ENCODE results near the gene CPZ. TPM values are rescaled to one million over a fixed set of nuclear protein-coding genes. Genes with fewer than 3 reads are reported as not detected.
A peak's percentile ranks its signal among the peaks of the same experiment; 100 is the strongest.

The CPZ gene
- total and polyA plus RNA-seq, 11 donors: 0.13 to 4.8 (median 0.26) TPM; not detected in 2

DNA sequence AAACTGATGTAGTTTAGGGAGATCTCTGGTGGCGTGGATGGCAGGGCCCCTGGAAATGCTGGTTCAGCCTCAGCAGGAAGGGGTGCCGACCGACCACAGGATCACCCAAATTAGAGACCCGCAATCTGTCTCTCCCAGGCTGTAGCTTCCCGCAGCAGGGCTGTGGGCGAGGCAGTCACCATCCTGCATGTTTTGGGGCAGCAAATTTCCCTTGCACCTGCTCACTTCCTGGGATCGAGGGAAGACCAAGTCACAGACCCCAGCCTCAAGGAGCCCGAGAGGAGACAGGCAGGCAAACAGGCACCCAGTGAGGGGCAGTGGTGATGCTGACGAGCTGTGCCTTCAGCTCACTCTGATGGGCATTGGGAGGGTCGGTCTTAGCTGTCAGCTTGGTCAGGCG is 33.6 kb upstream of the CPZ start:
- H3K4me1 ChIP-seq: no peaks in the 10 kb centered on the region
- ATAC-seq: no peak
- TF ChIP-seq POLR2A (IDR thresholded peaks at IDR 0.05) (no peak), CTCF (IDR thresholded peaks at IDR 0.05) (no peak)
- peaks cover 0 to 23% (median 0%) of the 10 kb centered on the region in 9 donors for H3K27me3 ChIP-seq
- no peak overlapping the region for H3K4me3 ChIP-seq
- intact Hi-C loops (cut with DNase I): no loop called here
- H3K9me3 ChIP-seq: no peaks in the 10 kb centered on the region
- H3K27ac ChIP-seq: no peak overlapping the region
- H3K36me3 ChIP-seq: no peaks in the 10 kb centered on the region
- peak in 1 of 5 donors; percentile 16 for DNase-seq
- 82 to 89% (median 86%) methylated on average over 7 to 11 of the region's 11 CpGs for WGBS, 4 donors

- Histone ChIP-seq H3K4me1 (no peaks in the 10 kb centered on the region), H3K9me3 (no peaks in the 10 kb centered on the region), H3K27me3 (peaks cover 0 to 23% (median 0%) of the 10 kb centered on the region in 9 donors), H3K4me3 (no peak overlapping the region), H3K27ac (no peak overlapping the region), H3K36me3 (no peaks in the 10 kb centered on the region)
- WGBS, 4 donors: 73 to 76% (median 74%) methylated on average over 12 of the region's 12 CpGs
- TF ChIP-seq POLR2A (IDR thresholded peaks at IDR 0.05) (no peak), CTCF (IDR thresholded peaks at IDR 0.05) (no peak)
- DNase-seq (peak in 1 of 5 donors; percentile 7), ATAC-seq (no peak)
- intact Hi-C loops (cut with DNase I): no loop called here
Observed at GRCh38 chr4:8559524-8560264, 32.9 kb upstream of the CPZ start.

- H3K36me3 ChIP-seq: no peaks in the 10 kb centered on the region
- no peak for TF ChIP-seq CTCF (IDR thresholded peaks at IDR 0.05)
- no peak overlapping the region for H3K27ac ChIP-seq
- intact Hi-C loops (cut with DNase I): no loop called here
- H3K27me3 ChIP-seq: peaks cover 0 to 23% (median 0%) of the 10 kb centered on the region in 9 donors
- WGBS, 4 donors: 59 to 63% (median 60%) methylated on average over 13 to 16 of the region's 16 CpGs
- peak in 1 of 5 donors; percentile 22 for DNase-seq
- H3K9me3 ChIP-seq: no peaks in the 10 kb centered on the region
- ATAC-seq: no peak
- no peak overlapping the region for H3K4me3 ChIP-seq
- H3K4me1 ChIP-seq: no peaks in the 10 kb centered on the region
Observed at GRCh38 chr4:8560265-8561047, 32.1 kb upstream of the CPZ start.

GRCh38 chr4:8564595-8564994 is 28.0 kb upstream of the CPZ start:
- WGBS, 4 donors: 39 to 68% (median 54%) methylated on average over 1 of the region's 1 CpG
- Histone ChIP-seq H3K9me3 (no peaks in the 10 kb centered on the region), H3K27ac (no peak overlapping the region), H3K4me1 (no peaks in the 10 kb centered on the region), H3K4me3 (no peak overlapping the region), H3K36me3 (no peaks in the 10 kb centered on the region), H3K27me3 (peaks cover 0 to 33% (median 0%) of the 10 kb centered on the region in 9 donors)
- ATAC-seq: no peak
- DNase-seq: no peak
- intact Hi-C loops (cut with DNase I): no loop called here
- no peak for TF ChIP-seq CTCF (IDR thresholded peaks at IDR 0.05)
- no peak for TF ChIP-seq POLR2A (IDR thresholded peaks at IDR 0.05)

Data from heart left ventricle (tissue), 16 donors.